Astrocyte (in vitro differentiated cells and primary cell): ENCODE results near the gene NUCB2. TPM values are rescaled to one million over a fixed set of nuclear protein-coding genes. Genes with fewer than 3 reads are reported as not detected.

Experiments
- DNase-seq: peaks from one replicate; pipeline ENCODE4 v3.0.0-alpha.2; 2010; ENCODE audit warnings: low read depth
- FAIRE-seq: peaks from 2 replicates; lab custom pipeline; 2011; peaks lifted over from hg19 to GRCh38; lab: Jason Lieb, UNC
- H2AFZ ChIP-seq: 2 replicates; pipeline ENCODE4 v1.6.0; 2012; ENCODE audit warnings: low read depth, low read length, inconsistent platforms
- H3K27ac ChIP-seq: 2 replicates; pipeline ENCODE4 v1.5.1; 2011; ENCODE audit warnings: low read depth, low read length, inconsistent platforms
- H3K27me3 ChIP-seq: 2 replicates; pipeline ENCODE4 v1.6.0; 2011; ENCODE audit warnings: low read length, inconsistent platforms; ENCODE audit not compliant: insufficient read depth
- H3K36me3 ChIP-seq: 2 replicates; pipeline ENCODE4 v1.5.1; 2011; ENCODE audit warnings: low read length, inconsistent platforms; ENCODE audit not compliant: insufficient read depth
- H3K4me1 ChIP-seq: 2 replicates; pipeline ENCODE4 v1.5.1; 2011; ENCODE audit warnings: low read length, inconsistent platforms; ENCODE audit not compliant: insufficient read depth
- H3K4me2 ChIP-seq: 2 replicates; pipeline ENCODE4 v1.6.0; 2012; ENCODE audit warnings: low read length, inconsistent platforms
- H3K4me3 ChIP-seq: 2 replicates; pipeline ENCODE4 v1.5.1; 2011; ENCODE audit warnings: low read depth, mild to moderate bottlenecking, low read length, inconsistent platforms; ENCODE audit not compliant: insufficient read depth
- H3K79me2 ChIP-seq: 2 replicates; pipeline ENCODE4 v1.6.0; 2012; ENCODE audit warnings: mild to moderate bottlenecking, low read length, inconsistent platforms; ENCODE audit not compliant: insufficient read depth
- H3K9ac ChIP-seq: 2 replicates; pipeline ENCODE4 v1.6.0; 2012; ENCODE audit warnings: mild to moderate bottlenecking, low read length, inconsistent platforms
- H3K9me3 ChIP-seq: 2 replicates; pipeline ENCODE4 v1.5.1; 2012; ENCODE audit warnings: low read depth, mild to moderate bottlenecking, low read length, inconsistent platforms; ENCODE audit not compliant: insufficient read depth
- H4K20me1 ChIP-seq: 2 replicates; pipeline ENCODE4 v1.6.0; 2012; ENCODE audit warnings: low read length, inconsistent platforms; ENCODE audit not compliant: insufficient read depth
- H3K27ac Mint-ChIP-seq: one replicate; pipeline ENCODE4 v1.8.0; 2021; ENCODE audit warnings: mild to moderate bottlenecking, mixed read lengths; ENCODE audit not compliant: unreplicated experiment
- H3K27me3 Mint-ChIP-seq: one replicate; pipeline ENCODE4 v1.8.0; 2021; ENCODE audit warnings: low read depth, mixed read lengths; ENCODE audit not compliant: unreplicated experiment
- H3K36me3 Mint-ChIP-seq: one replicate; pipeline ENCODE4 v1.8.0; 2021; ENCODE audit warnings: low read depth, mixed read lengths; ENCODE audit not compliant: unreplicated experiment
- H3K4me1 Mint-ChIP-seq: one replicate; pipeline ENCODE4 v1.8.0; 2021; ENCODE audit warnings: low read depth, mixed read lengths; ENCODE audit not compliant: unreplicated experiment
- H3K4me3 Mint-ChIP-seq: one replicate; pipeline ENCODE4 v1.8.0; 2021; ENCODE audit warnings: mild to moderate bottlenecking, moderate library complexity, mixed read lengths; ENCODE audit not compliant: unreplicated experiment
- H3K9me3 Mint-ChIP-seq: one replicate; pipeline ENCODE4 v1.8.0; 2021; ENCODE audit warnings: mild to moderate bottlenecking, mixed read lengths; ENCODE audit not compliant: unreplicated experiment
- EZH2 ChIP-seq: IDR thresholded peaks from 2 replicates; pipeline ENCODE4 v1.6.1; 2012; ENCODE audit warnings: mild to moderate bottlenecking, low read length, inconsistent platforms; ENCODE audit not compliant: insufficient read depth
- total RNA-seq: library from RNA; stranded (reverse); gene quantifications from 2 replicates; pipeline ENCODE4 v1.2.1, GENCODE V29; 2021
- TF ChIP-seq, protein P1 (sequence below): IDR thresholded peaks from 2 replicates; pipeline ENCODE4 v1.5.1; 2011; ENCODE audit warnings: low read depth, mild to moderate bottlenecking, inconsistent platforms, low read length, moderate library complexity; ENCODE audit not compliant: insufficient read depth

Gene NUCB2
- total RNA-seq, 1 donor from 2014 or later, result 71.2 TPM

DNA sequence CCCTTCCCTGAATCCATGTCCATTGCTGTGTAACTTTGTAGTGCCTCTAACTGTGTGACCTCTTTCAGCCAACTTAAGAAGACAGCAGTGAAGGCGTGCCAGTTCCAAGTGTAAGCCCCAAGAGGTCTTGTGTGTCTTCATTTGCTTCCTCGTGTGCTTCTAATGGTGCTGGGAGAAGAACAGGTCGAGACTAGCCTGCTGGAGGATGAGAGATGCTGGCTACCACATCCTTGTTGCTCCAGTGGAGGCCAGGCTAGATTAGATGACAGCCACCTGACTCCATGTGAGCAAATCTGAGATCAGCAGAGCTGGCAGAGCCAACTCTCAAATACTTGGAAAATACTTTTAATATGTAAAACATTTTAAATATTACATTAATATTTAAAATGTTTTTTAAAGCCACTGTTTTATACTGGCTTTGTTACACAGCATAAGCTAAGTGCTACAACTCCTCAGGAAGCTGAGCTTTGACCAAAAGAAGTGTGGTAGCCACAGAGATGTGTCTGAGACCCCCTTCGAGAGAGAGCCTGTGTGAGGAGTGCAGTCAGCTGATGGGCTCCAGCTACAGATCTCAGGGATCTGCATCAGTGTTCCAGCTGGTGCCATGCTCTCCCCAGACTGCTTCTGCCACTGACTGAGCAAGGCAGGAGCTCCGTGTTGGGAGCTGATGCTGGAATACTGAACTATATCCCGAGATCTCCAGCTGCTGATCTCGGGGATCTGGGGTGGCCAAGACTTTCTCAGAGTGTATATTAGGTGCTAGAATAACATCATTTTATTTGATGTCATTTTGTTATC is 103.0 kb downstream of the NUCB2 start:
- no peak overlapping the region for H3K4me3 ChIP-seq
- no peaks in the 10 kb centered on the region for H3K79me2 ChIP-seq
- H3K4me1 Mint-ChIP-seq, result peaks cover 23% of the 10 kb centered on the region
- FAIRE-seq (no peak), DNase-seq (no peak)
- H3K9me3 ChIP-seq, result peaks cover 2% of the 10 kb centered on the region
- H3K27me3 Mint-ChIP-seq, result no peaks in the 10 kb centered on the region
- H3K9ac ChIP-seq, result no peak overlapping the region
- H3K4me3 Mint-ChIP-seq, result no peak overlapping the region
- no peaks in the 10 kb centered on the region for H4K20me1 ChIP-seq
- no peaks in the 10 kb centered on the region for H3K36me3 ChIP-seq
- no peak overlapping the region for H3K4me2 ChIP-seq
- no peak overlapping the region for H2AFZ ChIP-seq
- peaks cover 16% of the 10 kb centered on the region for H3K36me3 Mint-ChIP-seq
- peaks cover 16% of the 10 kb centered on the region for H3K9me3 Mint-ChIP-seq
- no peak overlapping the region for H3K27ac ChIP-seq
- H3K27ac Mint-ChIP-seq, result no peak overlapping the region
- H3K27me3 ChIP-seq, result no peaks in the 10 kb centered on the region
- peaks cover 19% of the 10 kb centered on the region for H3K4me1 ChIP-seq
- no peak for TF ChIP-seq EZH2
- TF ChIP-seq, protein P1, sequence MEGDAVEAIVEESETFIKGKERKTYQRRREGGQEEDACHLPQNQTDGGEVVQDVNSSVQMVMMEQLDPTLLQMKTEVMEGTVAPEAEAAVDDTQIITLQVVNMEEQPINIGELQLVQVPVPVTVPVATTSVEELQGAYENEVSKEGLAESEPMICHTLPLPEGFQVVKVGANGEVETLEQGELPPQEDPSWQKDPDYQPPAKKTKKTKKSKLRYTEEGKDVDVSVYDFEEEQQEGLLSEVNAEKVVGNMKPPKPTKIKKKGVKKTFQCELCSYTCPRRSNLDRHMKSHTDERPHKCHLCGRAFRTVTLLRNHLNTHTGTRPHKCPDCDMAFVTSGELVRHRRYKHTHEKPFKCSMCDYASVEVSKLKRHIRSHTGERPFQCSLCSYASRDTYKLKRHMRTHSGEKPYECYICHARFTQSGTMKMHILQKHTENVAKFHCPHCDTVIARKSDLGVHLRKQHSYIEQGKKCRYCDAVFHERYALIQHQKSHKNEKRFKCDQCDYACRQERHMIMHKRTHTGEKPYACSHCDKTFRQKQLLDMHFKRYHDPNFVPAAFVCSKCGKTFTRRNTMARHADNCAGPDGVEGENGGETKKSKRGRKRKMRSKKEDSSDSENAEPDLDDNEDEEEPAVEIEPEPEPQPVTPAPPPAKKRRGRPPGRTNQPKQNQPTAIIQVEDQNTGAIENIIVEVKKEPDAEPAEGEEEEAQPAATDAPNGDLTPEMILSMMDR, result no peak

DNA sequence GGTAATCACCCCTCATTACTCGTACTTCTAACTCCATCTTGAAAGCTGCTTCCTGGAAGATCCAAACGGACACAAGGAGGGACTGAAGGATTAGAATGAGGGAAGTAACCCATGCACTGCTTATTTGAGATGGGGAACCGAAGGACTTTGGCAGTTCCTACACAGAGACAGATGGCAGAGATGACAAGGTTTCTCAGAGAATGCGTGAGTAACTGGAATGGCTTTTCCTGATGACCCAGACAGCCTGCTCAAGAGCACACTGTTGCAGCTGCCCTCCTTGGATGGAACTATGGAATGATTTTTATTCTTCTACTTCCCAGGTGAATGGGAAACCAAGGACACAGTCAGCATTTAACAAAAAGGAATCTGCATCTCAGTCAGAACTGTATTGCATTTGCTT is 104.6 kb downstream of the NUCB2 start:
- Mint-ChIP-seq H3K9me3 (peaks cover 11% of the 10 kb centered on the region), H3K4me1 (peaks cover 23% of the 10 kb centered on the region), H3K27ac (peak overlapping the region; percentile 67), H3K36me3 (peaks cover 14% of the 10 kb centered on the region), H3K27me3 (peaks cover 11% of the 10 kb centered on the region), H3K4me3 (no peak overlapping the region)
- no peaks in the 10 kb centered on the region for H4K20me1 ChIP-seq
- peak overlapping the region; percentile 35 for H3K4me2 ChIP-seq
- H3K4me3 ChIP-seq, result no peak overlapping the region
- H3K9ac ChIP-seq, result no peak overlapping the region
- peaks cover 19% of the 10 kb centered on the region for H3K4me1 ChIP-seq
- H3K36me3 ChIP-seq, result no peaks in the 10 kb centered on the region
- FAIRE-seq (no peak), DNase-seq (peak; percentile 21)
- H3K27me3 ChIP-seq, result no peaks in the 10 kb centered on the region
- no peaks in the 10 kb centered on the region for H3K79me2 ChIP-seq
- no peak for TF ChIP-seq EZH2
- TF ChIP-seq, protein P1, result no peak
- no peaks in the 10 kb centered on the region for H3K9me3 ChIP-seq
- no peak overlapping the region for H3K27ac ChIP-seq
- peak overlapping the region; percentile 36 for H2AFZ ChIP-seq

Other genes starting within 250 kb of the NUCB2 start
- 753 and 856 TPM in 2 replicates for gene RPS13, start 199.1 kb upstream of the NUCB2 start, total RNA-seq
- gene PIK3C2A, start 68.8 kb upstream of the NUCB2 start, total RNA-seq, result 73.4 and 84.9 TPM in 2 replicates
- gene NCR3LG1, start 75.1 kb downstream of the NUCB2 start, total RNA-seq, result 3.1 and 3.3 TPM in 2 replicates
- gene KCNJ11, start 111.9 kb downstream of the NUCB2 start, total RNA-seq, result 0.43 TPM in 1 of 2 replicates, not detected in the other
- gene ABCC8, start 200.1 kb downstream of the NUCB2 start, total RNA-seq, result not detected in 2 replicates